Muscle layer of duodenum (tissue), 2 donors: ENCODE data around the gene HSPD1.
"Not testable (repeated sequence)": the region's sequence is repeated elsewhere in the genome, so short reads cannot be mapped to it uniquely, and the experiment has no call there.

Experiments
- H3K27ac ChIP-seq: one replicate; pipeline ENCODE4 v1.7.0; 2013; ENCODE audit warnings: mild to moderate bottlenecking, low read length
- H3K27me3 ChIP-seq: one replicate; pipeline ENCODE4 v1.7.0; 2013; ENCODE audit warnings: low read depth, mild to moderate bottlenecking, control low read depth, low read length
- H3K36me3 ChIP-seq, 2 donors: one replicate each; pipeline ENCODE4 v1.7.0; 2013; ENCODE audit warnings: low read length in 2 of 2, control low read depth in 1 of 2, mild to moderate bottlenecking in 1 of 2; ENCODE audit not compliant: insufficient read depth in 2 of 2, control insufficient read depth in 1 of 2
- H3K4me1 ChIP-seq, 2 donors: one replicate each; pipeline ENCODE4 v1.7.0; 2013; ENCODE audit warnings: low read length in 2 of 2, mild to moderate bottlenecking in 2 of 2, control low read depth in 1 of 2, moderate library complexity in 1 of 2; ENCODE audit not compliant: insufficient read depth in 2 of 2, control insufficient read depth in 1 of 2
- H3K4me3 ChIP-seq, 2 donors: one replicate each; pipeline ENCODE4 v1.7.0; 2013; ENCODE audit warnings: low read length in 2 of 2, low read depth in 1 of 2, mild to moderate bottlenecking in 1 of 2
- H3K9me3 ChIP-seq, 2 donors: one replicate each; pipeline ENCODE4 v1.7.0; 2013; ENCODE audit warnings: low read length in 2 of 2, control low read depth in 1 of 2, mild to moderate bottlenecking in 1 of 2; ENCODE audit not compliant: control insufficient read depth in 1 of 2
- donor health status: healthy.

The HSPD1 gene

GRCh38 chr2:197455428-197455827 lies 44.2 kb downstream of the HSPD1 start:
- Histone ChIP-seq H3K4me1 (peaks cover 6 to 16% of the 10 kb centered on the region in 2 donors), H3K36me3 (peaks cover 0 to 16% of the 10 kb centered on the region in 2 donors), H3K9me3 (no peaks in the 10 kb centered on the region), H3K27ac (no peak overlapping the region), H3K27me3 (no peaks in the 10 kb centered on the region), H3K4me3 (peak overlapping the region in 1 of 2 donors; percentile 85)

DNA sequence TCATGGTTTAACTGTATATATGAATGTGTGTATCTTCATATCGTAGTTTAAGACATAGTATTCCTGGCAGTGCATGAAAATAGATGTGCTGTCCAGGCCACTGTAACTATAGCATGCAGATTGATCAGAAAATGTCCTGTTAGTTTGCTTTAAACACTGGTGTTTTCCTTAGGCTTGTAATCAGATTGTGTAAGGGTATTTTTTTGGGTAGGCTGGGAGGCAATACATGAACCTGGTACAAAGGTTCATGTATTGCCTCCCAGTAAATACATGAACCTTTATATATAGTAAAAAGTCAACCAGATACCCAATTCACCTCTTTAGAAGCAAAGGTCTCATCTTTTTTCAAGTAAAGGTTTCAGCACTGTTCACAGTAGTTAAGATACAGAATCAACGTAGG lies 44.7 kb downstream of the HSPD1 start:
- Histone ChIP-seq H3K9me3 (no peaks in the 10 kb centered on the region), H3K4me3 (peak overlapping the region; percentile 80 to 85), H3K36me3 (peaks cover 0 to 11% of the 10 kb centered on the region in 2 donors), H3K27me3 (no peaks in the 10 kb centered on the region), H3K4me1 (peaks cover 6 to 16% of the 10 kb centered on the region in 2 donors), H3K27ac (peak overlapping the region; percentile 100)

- peak overlapping the region; percentile 100 for H3K27ac ChIP-seq
- no peaks in the 10 kb centered on the region for H3K9me3 ChIP-seq
- H3K4me1 ChIP-seq = peaks cover 6 to 10% of the 10 kb centered on the region in 2 donors
- peaks cover 0 to 11% of the 10 kb centered on the region in 2 donors for H3K36me3 ChIP-seq
- peak overlapping the region; percentile 80 to 85 for H3K4me3 ChIP-seq
- H3K27me3 ChIP-seq = no peaks in the 10 kb centered on the region
Measured at GRCh38 chr2:197453914-197454398, 45.7 kb downstream of the HSPD1 start.

- Histone ChIP-seq H3K27ac (peak within 1 kb of the TSS; percentile 100), H3K9me3 (no peaks in the 10 kb centered on the region), H3K4me1 (peaks cover 6 to 10% of the 10 kb centered on the region in 2 donors), H3K27me3 (no peaks in the 10 kb centered on the region), H3K36me3 (peaks cover 0 to 11% of the 10 kb centered on the region in 2 donors), H3K4me3 (peak within 1 kb of the TSS; percentile 80 to 85)
Measured at GRCh38 chr2:197453123-197453913, 46.3 kb downstream of the HSPD1 start, which contains the start of gene COQ10B. Gene COQ10B (plus strand): TSS chr2:197453552. CDS start chr2:197453561, 9 bp downstream.

- Histone ChIP-seq H3K27me3 (no peaks in the 10 kb centered on the region), H3K27ac (peak overlapping the region; percentile 99), H3K4me1 (peaks cover 6 to 10% of the 10 kb centered on the region in 2 donors)
Measured at GRCh38 chr2:197452754-197453122, 46.9 kb downstream of the HSPD1 start.

GRCh38 chr2:197450935-197451358 lies 48.7 kb downstream of the HSPD1 start:
- not testable (repeated sequence) for H3K27ac ChIP-seq, H3K4me3 ChIP-seq, H3K9me3 ChIP-seq, H3K4me1 ChIP-seq, H3K27me3 ChIP-seq
- peaks cover 0 to 11% of the 10 kb centered on the region in 2 donors for H3K36me3 ChIP-seq

More at GRCh38 chr2:197452754-197453122, 46.9 kb downstream of the HSPD1 start:
- Histone ChIP-seq H3K9me3 (no peaks in the 10 kb centered on the region), H3K36me3 (peaks cover 0 to 11% of the 10 kb centered on the region in 2 donors), H3K4me3 (peak overlapping the region; percentile 80 to 85)

- peaks cover 6 to 10% of the 10 kb centered on the region in 2 donors for H3K4me1 ChIP-seq
- no peaks in the 10 kb centered on the region for H3K27me3 ChIP-seq
- peaks cover 0 to 11% of the 10 kb centered on the region in 2 donors for H3K36me3 ChIP-seq
- no peaks in the 10 kb centered on the region for H3K9me3 ChIP-seq
- H3K27ac ChIP-seq = no peak overlapping the region
- no peak overlapping the region for H3K4me3 ChIP-seq
Measured at GRCh38 chr2:197450465-197450864, 49.2 kb downstream of the HSPD1 start.

DNA sequence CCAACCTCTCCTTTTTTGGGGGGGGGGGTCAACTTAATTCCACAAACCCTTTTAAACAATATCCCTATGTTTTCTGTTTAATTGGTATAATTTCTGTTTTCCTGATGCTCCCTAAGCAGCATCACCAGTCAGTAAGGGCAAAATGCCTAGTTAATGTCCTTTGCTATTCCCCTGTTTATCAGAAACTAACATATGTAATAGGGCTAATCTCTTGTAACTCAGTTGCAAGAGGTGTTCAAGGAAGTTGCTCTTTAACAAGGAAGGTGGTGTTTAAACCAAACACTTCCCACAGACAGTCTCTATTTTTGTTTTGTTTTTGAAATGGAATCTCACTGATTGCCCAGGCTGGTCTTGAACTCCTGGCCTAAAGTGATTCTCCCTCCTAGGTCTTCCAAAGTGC lies 52.8 kb downstream of the HSPD1 start:
- no peaks in the 10 kb centered on the region for H3K4me1 ChIP-seq
- no peak overlapping the region for H3K27ac ChIP-seq
- H3K4me3 ChIP-seq = no peak overlapping the region
- no peaks in the 10 kb centered on the region for H3K36me3 ChIP-seq
- no peaks in the 10 kb centered on the region for H3K9me3 ChIP-seq
- no peaks in the 10 kb centered on the region for H3K27me3 ChIP-seq

GRCh38 chr2:197445746-197446145 lies 53.9 kb downstream of the HSPD1 start:
- Histone ChIP-seq H3K9me3 (no peaks in the 10 kb centered on the region), H3K27me3 (no peaks in the 10 kb centered on the region), H3K4me1 (no peaks in the 10 kb centered on the region), H3K36me3 (no peaks in the 10 kb centered on the region), H3K4me3 (no peak overlapping the region), H3K27ac (no peak overlapping the region)

GRCh38 chr2:197442857-197443256 lies 56.8 kb downstream of the HSPD1 start:
- Histone ChIP-seq H3K4me3 (no peak overlapping the region), H3K27me3 (no peaks in the 10 kb centered on the region), H3K36me3 (no peaks in the 10 kb centered on the region), H3K27ac (no peak overlapping the region), H3K9me3 (no peaks in the 10 kb centered on the region), H3K4me1 (no peaks in the 10 kb centered on the region)

GRCh38 chr2:197437380-197437779 lies 62.3 kb downstream of the HSPD1 start:
- H3K27me3 ChIP-seq = no peaks in the 10 kb centered on the region
- no peaks in the 10 kb centered on the region for H3K9me3 ChIP-seq
- H3K27ac ChIP-seq = no peak overlapping the region
- no peak overlapping the region for H3K4me3 ChIP-seq
- H3K4me1 ChIP-seq = peaks cover 6 to 14% of the 10 kb centered on the region in 2 donors
- H3K36me3 ChIP-seq = peaks cover 0 to 5% of the 10 kb centered on the region in 2 donors
